Cardiac fibroblast (primary cell): ENCODE results near the gene TRNP1.
A peak's percentile ranks its signal among the peaks of the same experiment; 100 is the strongest.

Experiments used
- DNase-seq, 2 donors: peaks; one replicate each; pipeline versions ENCODE4 v3.0.0 to v3.0.0-alpha.2; 2010; ENCODE audit warnings: low read depth in 2 of 2
- H3K4me3 ChIP-seq, 2 donors: replicated peaks in 1 of 2; 1 replicate in 1 of 2; 2 replicates in 1 of 2; pipeline ENCODE4 v1.5.1; 2011; ENCODE audit warnings: low read depth in 2 of 2, low read length in 2 of 2, mild to moderate bottlenecking in 2 of 2, moderate library complexity in 1 of 2
- CTCF ChIP-seq: IDR thresholded peaks from one replicate; pipeline ENCODE4 v1.5.1; 2011; ENCODE audit warnings: low read depth, mild to moderate bottlenecking, low read length, inconsistent platforms

The TRNP1 gene

GRCh38 chr1:27005648-27006496 lies 12.4 kb downstream of the TRNP1 start:
- TF ChIP-seq CTCF = no peak
- H3K4me3 ChIP-seq = no peak overlapping the region
- DNase-seq = no peak

GRCh38 chr1:27006683-27007082 lies 13.2 kb downstream of the TRNP1 start:
- no peak overlapping the region for H3K4me3 ChIP-seq
- DNase-seq = no peak
- TF ChIP-seq CTCF = no peak

GRCh38 chr1:27007909-27008582 lies 14.6 kb downstream of the TRNP1 start:
- no peak for TF ChIP-seq CTCF

GRCh38 chr1:27009601-27010197 lies 16.2 kb downstream of the TRNP1 start:
- no peak for DNase-seq
- H3K4me3 ChIP-seq = no peak overlapping the region
- no peak for TF ChIP-seq CTCF

More at GRCh38 chr1:27007909-27008582, 14.6 kb downstream of the TRNP1 start:
- H3K4me3 ChIP-seq = no peak overlapping the region
- peak in 1 of 2 donors; percentile 54 for DNase-seq

GRCh38 chr1:27010226-27010994 lies 16.9 kb downstream of the TRNP1 start:
- TF ChIP-seq CTCF = no peak

GRCh38 chr1:27011058-27011764 lies 17.7 kb downstream of the TRNP1 start:
- TF ChIP-seq CTCF = no peak
- peak overlapping the region in 1 of 2 donors; percentile 49 for H3K4me3 ChIP-seq
- DNase-seq = peak; percentile 87 to 88

More at GRCh38 chr1:27010226-27010994, 16.9 kb downstream of the TRNP1 start:
- DNase-seq = no peak
- H3K4me3 ChIP-seq = peak overlapping the region in 1 of 2 donors; percentile 49
